Ovary (tissue), 9 donors: ENCODE data around the gene PCDHGB5. TPM values are rescaled to one million over a fixed set of nuclear protein-coding genes. Genes with fewer than 3 reads are reported as not detected.
"Not testable (repeated sequence)": the region's sequence is repeated elsewhere in the genome, so short reads cannot be mapped to it uniquely, and the experiment has no call there.

Experiments
- DNase-seq, 5 donors: peaks; one replicate each; pipeline ENCODE4 v3.0.0-alpha.2; 2019 to 2020
- H3K27ac ChIP-seq, 2 donors: fragments of 200-600 bp; one replicate each; pipeline versions ENCODE4 v1.5.1 to v1.8.0; 2019 to 2022
- H3K27me3 ChIP-seq: fragments of 200-600 bp; one replicate; pipeline ENCODE4 v1.8.0; 2022
- H3K36me3 ChIP-seq: fragments of 200-600 bp; sonication (generic); one replicate; pipeline ENCODE4 v1.5.1; 2019
- H3K4me1 ChIP-seq: one replicate; pipeline ENCODE4 v1.8.1; 2013; ENCODE audit warnings: mild to moderate bottlenecking, moderate library complexity; ENCODE audit not compliant: insufficient read depth
- H3K4me3 ChIP-seq: fragments of 200-600 bp; sonication (generic); one replicate; pipeline ENCODE4 v1.5.1; 2017
- H3K9me3 ChIP-seq, 2 donors: fragments of 200-600 bp in 1 of 2; sonication (generic) in 1 of 2; one replicate each; pipeline versions ENCODE4 v1.5.1 to v1.8.1; 2013 to 2019; ENCODE audit warnings: mild to moderate bottlenecking in 1 of 2, moderate library complexity in 1 of 2
- EP300 ChIP-seq: sonication (generic); formaldehyde crosslinking; IDR thresholded peaks from one replicate; pipeline ENCODE4 v1.6.1; 2017; ENCODE audit warnings: antibody characterized with exemption
- POLR2A ChIP-seq: fragments of 450-650 bp; IDR thresholded peaks from one replicate; pipeline ENCODE4 v1.6.1; 2017; ENCODE audit warnings: antibody characterized with exemption, mild to moderate bottlenecking, moderate library complexity
- WGBS, 3 donors: extraction: QIAGEN DNeasy Blood & Tissue Kit in 1 of 3; methylation state at CpG; one replicate each; pipeline versions ENCODE4 v1.1.5 to v1.1.7; 2013 to 2017; 5-methylcytosine and 5-hydroxymethylcytosine counted together
- intact Hi-C, 4 donors: fragments of 100-400 bp; cut with DNase I; formaldehyde crosslinking; loops; one replicate each; pipeline versions ENCODE4 v1.11.0 to v1.15.1; 2022 to 2023
- polyA plus RNA-seq, 2 donors: library from polyadenylated mRNA; stranded (reverse); fragments of 200-250 nt in 1 of 2; fragments of 350-450 nt in 1 of 2; fragmentation: Illumina TruSeq in 1 of 2; extraction: RNeasy Lipid Tissue Mini Kit (QIAGEN cat#74804) in 1 of 2; gene quantifications; one replicate each; pipeline ENCODE4 v1.2.3, GENCODE V29; 2013 to 2014
- total RNA-seq, 7 donors: library from RNA; depleted of rRNA in 2 of 7; stranded (reverse); fragments of >200 nt in 2 of 7; fragmentation: NEBNext Ultra II Directional in 3 of 7; extraction: Animal tissue kit (Norgen Biotek cat#: 25700) in 3 of 7; gene quantifications; one replicate each; pipeline versions ENCODE4 v1.1.0 to v1.2.4, GENCODE V29; 2016 to 2023
- TF ChIP-seq, protein P1 (sequence below), 3 donors: fragments of 450-650 bp in 2 of 3; fragments of 200-600 bp in 1 of 3; IDR thresholded peaks; one replicate each; pipeline versions ENCODE4 v1.5.1 to v1.8.0; 2016 to 2022; ENCODE audit warnings: antibody characterized with exemption in 3 of 3, mild to moderate bottlenecking in 1 of 3
- donor health status: DM: no; HTN: no; CAD: no; lungs with moderate emphysema.
- donor health status: DM: no; HTN: no; CAD: no.
- donor health status: Bipolar disorder and iron deficiency.
- donor health status: DM: yes; HTN: yes; CAD: no.
- donor health status: DM: no; HTN: no; CAD: no.
- donor health status: DM: yes; HTN: yes; CAD: no.

The PCDHGB5 gene
- total and polyA plus RNA-seq, 9 donors = 4.5 to 19.7 (median 16.5) TPM

DNA sequence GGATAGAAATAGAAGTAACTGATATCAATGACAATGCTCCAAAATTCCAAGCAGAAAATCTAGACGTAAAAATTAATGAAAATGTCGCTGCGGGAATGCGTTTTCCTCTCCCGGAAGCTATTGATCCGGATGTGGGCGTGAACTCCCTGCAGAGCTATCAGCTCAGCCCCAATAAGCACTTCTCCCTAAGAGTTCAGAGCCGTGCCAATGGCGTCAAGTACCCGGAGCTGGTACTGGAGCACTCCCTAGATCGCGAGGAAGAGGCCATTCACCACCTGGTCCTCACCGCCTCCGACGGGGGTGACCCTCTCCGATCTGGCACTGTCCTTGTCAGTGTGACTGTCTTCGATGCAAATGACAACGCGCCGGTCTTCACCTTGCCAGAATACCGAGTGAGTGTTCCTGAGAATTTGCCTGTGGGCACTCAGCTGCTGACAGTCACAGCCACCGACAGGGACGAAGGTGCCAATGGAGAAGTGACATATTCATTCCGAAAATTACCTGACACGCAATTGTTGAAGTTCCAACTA, 15.9 kb downstream of the PCDHGB5 start:
- Histone ChIP-seq H3K27ac (no peak overlapping the region), H3K4me3 (peak overlapping the region; percentile 16), H3K27me3 (no peaks in the 10 kb centered on the region), H3K4me1 (peaks cover 2% of the 10 kb centered on the region), H3K9me3 (peaks cover 14 to 56% of the 10 kb centered on the region in 2 donors), H3K36me3 (peaks cover 4% of the 10 kb centered on the region)
- WGBS, 3 donors = 15 to 20% (median 16%) methylated on average over 25 of the region's 25 CpGs
- DNase-seq = peak in 1 of 5 donors; percentile 12
- TF ChIP-seq POLR2A = no peak
- TF ChIP-seq EP300 = no peak
- TF ChIP-seq, protein P1, sequence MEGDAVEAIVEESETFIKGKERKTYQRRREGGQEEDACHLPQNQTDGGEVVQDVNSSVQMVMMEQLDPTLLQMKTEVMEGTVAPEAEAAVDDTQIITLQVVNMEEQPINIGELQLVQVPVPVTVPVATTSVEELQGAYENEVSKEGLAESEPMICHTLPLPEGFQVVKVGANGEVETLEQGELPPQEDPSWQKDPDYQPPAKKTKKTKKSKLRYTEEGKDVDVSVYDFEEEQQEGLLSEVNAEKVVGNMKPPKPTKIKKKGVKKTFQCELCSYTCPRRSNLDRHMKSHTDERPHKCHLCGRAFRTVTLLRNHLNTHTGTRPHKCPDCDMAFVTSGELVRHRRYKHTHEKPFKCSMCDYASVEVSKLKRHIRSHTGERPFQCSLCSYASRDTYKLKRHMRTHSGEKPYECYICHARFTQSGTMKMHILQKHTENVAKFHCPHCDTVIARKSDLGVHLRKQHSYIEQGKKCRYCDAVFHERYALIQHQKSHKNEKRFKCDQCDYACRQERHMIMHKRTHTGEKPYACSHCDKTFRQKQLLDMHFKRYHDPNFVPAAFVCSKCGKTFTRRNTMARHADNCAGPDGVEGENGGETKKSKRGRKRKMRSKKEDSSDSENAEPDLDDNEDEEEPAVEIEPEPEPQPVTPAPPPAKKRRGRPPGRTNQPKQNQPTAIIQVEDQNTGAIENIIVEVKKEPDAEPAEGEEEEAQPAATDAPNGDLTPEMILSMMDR (IDR thresholded peaks at IDR 0.05) = no peak
- intact Hi-C loops = loop anchor here in 1 of 4 donors (10.0 kb wide), 1 partner anchor 111 kb away; no protein-coding TSS in a partner anchor

DNA sequence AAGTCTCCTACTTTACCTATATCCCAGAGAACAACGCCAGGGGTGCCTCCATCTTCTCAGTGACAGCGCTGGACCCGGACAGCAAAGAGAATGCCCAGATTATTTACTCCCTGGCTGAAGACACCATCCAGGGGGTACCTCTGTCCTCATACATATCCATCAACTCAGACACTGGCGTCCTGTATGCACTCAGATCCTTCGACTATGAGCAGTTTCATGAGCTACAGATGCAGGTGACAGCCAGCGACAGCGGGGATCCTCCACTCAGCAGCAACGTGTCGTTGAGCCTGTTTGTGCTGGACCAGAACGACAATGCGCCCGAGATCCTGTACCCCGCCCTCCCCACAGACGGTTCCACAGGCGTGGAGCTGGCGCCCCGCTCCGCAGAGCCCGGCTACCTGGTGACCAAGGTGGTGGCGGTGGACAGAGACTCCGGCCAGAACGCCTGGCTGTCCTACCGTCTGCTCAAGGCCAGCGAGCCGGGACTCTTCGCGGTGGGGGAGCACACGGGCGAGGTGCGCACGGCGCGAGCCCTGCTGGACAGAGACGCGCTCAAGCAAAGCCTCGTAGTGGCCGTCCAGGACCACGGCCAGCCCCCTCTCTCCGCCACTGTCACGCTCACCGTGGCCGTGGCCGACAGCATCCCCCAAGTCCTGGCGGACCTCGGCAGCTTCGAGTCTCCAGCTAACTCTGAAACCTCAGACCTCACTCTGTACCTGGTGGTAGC, 17.0 kb downstream of the PCDHGB5 start:
- H3K27me3 ChIP-seq, H3K4me3 ChIP-seq, H3K36me3 ChIP-seq, H3K4me1 ChIP-seq, DNase-seq, H3K27ac ChIP-seq: not testable (repeated sequence)
- intact Hi-C loops = loop anchor here in 2 of 4 donors (5.0 to 10.0 kb wide), 2 partner anchors 110 to 143 kb away; no protein-coding TSS in a partner anchor
- WGBS, 3 donors = 22 to 37% (median 23%) methylated on average over 36 to 46 of the region's 46 CpGs
- peaks cover 16 to 56% of the 10 kb centered on the region in 2 donors for H3K9me3 ChIP-seq

DNA sequence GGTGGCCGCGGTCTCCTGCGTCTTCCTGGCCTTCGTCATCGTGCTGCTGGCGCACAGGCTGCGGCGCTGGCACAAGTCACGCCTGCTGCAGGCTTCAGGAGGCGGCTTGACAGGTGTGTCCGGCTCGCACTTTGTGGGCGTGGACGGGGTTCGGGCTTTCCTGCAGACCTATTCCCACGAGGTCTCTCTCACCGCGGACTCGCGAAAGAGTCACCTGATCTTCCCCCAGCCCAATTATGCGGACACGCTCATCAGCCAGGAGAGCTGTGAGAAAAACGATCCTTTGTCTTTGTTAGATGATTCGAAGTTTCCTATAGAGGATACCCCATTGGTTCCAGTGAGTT, 17.5 kb downstream of the PCDHGB5 start:
- H3K27me3 ChIP-seq, H3K4me1 ChIP-seq, H3K27ac ChIP-seq, H3K36me3 ChIP-seq, H3K4me3 ChIP-seq, DNase-seq: not testable (repeated sequence)
- intact Hi-C loops = loop anchor here in 2 of 4 donors (5.0 to 10.0 kb wide), 2 partner anchors 110 to 142 kb away; no protein-coding TSS in a partner anchor
- 20 to 27% (median 23%) methylated on average over 16 to 24 of the region's 24 CpGs for WGBS, 3 donors
- H3K9me3 ChIP-seq = peaks cover 12 to 54% of the 10 kb centered on the region in 2 donors

DNA sequence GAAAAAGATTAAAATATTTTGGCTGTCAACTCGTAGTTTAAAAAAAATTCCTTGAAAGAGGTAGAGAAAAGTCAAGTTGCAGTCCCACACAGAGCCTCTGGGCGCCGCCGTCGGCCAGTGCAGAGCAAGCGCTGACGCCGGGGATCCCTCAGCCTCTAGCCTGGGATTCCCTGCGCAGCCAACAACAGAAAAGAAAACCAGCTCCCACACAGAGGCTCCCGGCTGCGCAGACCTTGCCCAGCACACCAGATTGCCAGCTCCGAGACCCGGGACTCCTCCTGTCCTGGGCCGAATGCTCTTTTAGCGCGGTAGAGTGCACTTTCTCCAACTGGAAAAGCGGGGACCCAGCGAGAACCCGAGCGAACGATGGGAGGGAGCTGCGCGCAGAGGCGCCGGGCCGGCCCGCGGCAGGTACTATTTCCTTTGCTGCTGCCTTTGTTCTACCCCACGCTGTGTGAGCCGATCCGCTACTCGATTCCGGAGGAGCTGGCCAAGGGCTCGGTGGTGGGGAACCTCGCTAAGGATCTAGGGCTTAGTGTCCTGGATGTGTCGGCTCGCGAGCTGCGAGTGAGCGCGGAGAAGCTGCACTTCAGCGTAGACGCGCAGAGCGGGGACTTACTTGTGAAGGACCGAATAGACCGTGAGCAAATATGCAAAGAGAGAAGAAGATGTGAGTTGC, 19.9 kb downstream of the PCDHGB5 start, which contains the start of gene PCDHGB7:
Gene PCDHGB7 (plus strand): TSS at position 184 of the 679 bp plus-strand sequence. CDS start 183 bp downstream, at position 367.
- not testable (repeated sequence) for H3K36me3 ChIP-seq, H3K4me1 ChIP-seq, H3K27me3 ChIP-seq, H3K27ac ChIP-seq
- Histone ChIP-seq H3K4me3 (peak within 1 kb of the TSS; percentile 23), H3K9me3 (peaks cover 10 to 55% of the 10 kb centered on the region in 2 donors)
- peak; percentile 44 to 74 (median 64) for DNase-seq
- TF ChIP-seq, protein P1 (IDR thresholded peaks at IDR 0.05) = peak in 1 of 3 donors; percentile 42
- intact Hi-C loops = loop anchor here in 2 of 4 donors (5.0 to 10.0 kb wide), 2 partner anchors 107 to 140 kb away; no protein-coding TSS in a partner anchor
- 7 to 12% (median 10%) methylated on average over 35 to 46 of the region's 47 CpGs for WGBS, 3 donors

DNA sequence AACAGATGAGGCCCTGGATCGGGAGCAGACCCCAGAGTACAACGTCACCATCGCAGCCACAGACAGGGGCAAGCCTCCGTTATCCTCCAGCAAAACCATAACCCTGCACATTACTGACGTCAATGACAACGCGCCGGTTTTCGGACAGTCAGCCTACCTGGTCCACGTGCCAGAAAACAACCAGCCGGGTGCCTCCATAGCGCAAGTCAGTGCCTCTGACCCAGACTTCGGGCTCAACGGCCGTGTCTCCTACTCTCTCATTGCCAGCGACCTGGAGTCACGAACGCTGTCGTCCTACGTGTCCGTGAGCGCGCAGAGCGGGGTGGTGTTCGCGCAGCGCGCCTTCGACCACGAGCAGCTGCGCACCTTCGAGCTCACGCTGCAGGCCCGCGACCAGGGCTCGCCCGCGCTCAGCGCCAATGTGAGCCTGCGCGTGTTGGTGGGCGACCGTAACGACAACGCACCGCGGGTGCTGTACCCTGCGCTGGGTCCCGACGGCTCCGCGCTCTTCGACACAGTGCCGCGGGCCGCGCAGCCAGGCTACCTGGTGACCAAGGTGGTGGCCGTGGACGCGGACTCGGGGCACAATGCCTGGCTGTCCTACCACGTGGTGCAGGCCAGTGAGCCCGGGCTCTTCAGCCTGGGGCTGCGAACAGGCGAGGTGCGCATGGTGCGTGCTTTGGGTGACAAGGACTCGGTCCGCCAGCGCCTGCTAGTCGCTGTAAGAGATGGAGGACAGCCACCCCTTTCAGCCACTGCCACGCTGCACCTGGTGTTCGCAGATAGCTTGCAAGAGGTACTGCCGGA, 21.5 kb downstream of the PCDHGB5 start:
- Histone ChIP-seq H3K27ac (no peak overlapping the region), H3K27me3 (no peaks in the 10 kb centered on the region), H3K9me3 (peaks cover 15 to 50% of the 10 kb centered on the region in 2 donors), H3K4me1 (peaks cover 2% of the 10 kb centered on the region), H3K4me3 (no peak overlapping the region), H3K36me3 (no peaks in the 10 kb centered on the region)
- no peak for DNase-seq
- TF ChIP-seq, protein P1 (IDR thresholded peaks at IDR 0.05) = no peak
- no peak for TF ChIP-seq POLR2A
- TF ChIP-seq EP300 = no peak
- intact Hi-C loops = loop anchor here in 2 of 4 donors (5.0 to 10.0 kb wide), 2 partner anchors 106 to 138 kb away; no protein-coding TSS in a partner anchor
- WGBS, 3 donors = 23 to 34% (median 23%) methylated on average over 74 of the region's 74 CpGs
